Gastroesophageal sphincter (tissue), 4 donors: ENCODE results near the gene C14orf93. TPM values are rescaled to one million over a fixed set of nuclear protein-coding genes. Genes with fewer than 3 reads are reported as not detected.

ENCODE experiments used
- ATAC-seq: fragments of 150-250 bp; one replicate; pipeline ENCODE4 v1.9.1; 2016; ENCODE audit warnings: mild to moderate bottlenecking, moderate library complexity
- H3K27ac ChIP-seq, 4 donors: fragments of 200-600 bp; sonication (generic) in 3 of 4; 1 replicate in 3 of 4; 2 replicates in 1 of 4; pipeline ENCODE4 v1.5.1; 2016 to 2019
- H3K27me3 ChIP-seq: fragments of 200-600 bp; sonication (generic); one replicate; pipeline ENCODE4 v1.5.1; 2019
- H3K36me3 ChIP-seq, 2 donors: fragments of 200-600 bp; sonication (generic); one replicate each; pipeline ENCODE4 v1.5.1; 2019; ENCODE audit warnings: control low read depth in 1 of 2
- H3K4me1 ChIP-seq, 3 donors: fragments of 200-600 bp; sonication (generic); 1 replicate in 2 of 3; 2 replicates in 1 of 3; pipeline ENCODE4 v1.5.1; 2016 to 2019; ENCODE audit warnings: control low read depth in 2 of 3
- H3K4me3 ChIP-seq, 2 donors: fragments of 200-600 bp; sonication (generic); one replicate each; pipeline ENCODE4 v1.5.1; 2019; ENCODE audit warnings: mild to moderate bottlenecking in 1 of 2, moderate library complexity in 1 of 2
- H3K9me3 ChIP-seq, 3 donors: fragments of 200-600 bp; sonication (generic); one replicate each; pipeline ENCODE4 v1.5.1; 2017 to 2019; ENCODE audit warnings: control low read depth in 2 of 3
- EP300 ChIP-seq: sonication (generic); formaldehyde crosslinking; IDR thresholded peaks from one replicate; pipeline ENCODE4 v1.6.1; 2017; ENCODE audit warnings: antibody characterized with exemption, mild to moderate bottlenecking
- POLR2A ChIP-seq, 2 donors: fragments of 450-650 bp; IDR thresholded peaks; one replicate each; pipeline ENCODE4 v1.6.1; 2017; ENCODE audit warnings: antibody characterized with exemption in 2 of 2, mild to moderate bottlenecking in 2 of 2, moderate library complexity in 1 of 2
- POLR2AphosphoS5 ChIP-seq: sonication (generic); formaldehyde crosslinking; IDR thresholded peaks from one replicate; pipeline ENCODE4 v1.6.1; 2017; ENCODE audit warnings: antibody characterized with exemption
- WGBS, 2 donors: methylation state at CpG; one replicate each; pipeline ENCODE4 v1.1.5; 2018; ENCODE audit warnings: low coverage in 1 of 2; 5-methylcytosine and 5-hydroxymethylcytosine counted together
- total RNA-seq, 4 donors: library from RNA; depleted of rRNA; stranded (reverse); fragments of >200 nt; gene quantifications; one replicate each; pipeline ENCODE4 v1.1.0, GENCODE V29; 2016
- TF ChIP-seq, protein P1 (sequence below), 4 experiments: fragments of 200-600 bp in 2 of 4; fragments of 450-650 bp in 2 of 4; sonication (generic) in 1 of 4; IDR thresholded peaks; one replicate each; pipeline ENCODE4 v1.5.1; 2017 to 2019; ENCODE audit warnings: antibody characterized with exemption in 4 of 4, mild to moderate bottlenecking in 2 of 4, moderate library complexity in 2 of 4

C14orf93 gene
- total RNA-seq, 4 donors from 2014 or later, result 8.4 to 16.0 (median 13.2) TPM

DNA sequence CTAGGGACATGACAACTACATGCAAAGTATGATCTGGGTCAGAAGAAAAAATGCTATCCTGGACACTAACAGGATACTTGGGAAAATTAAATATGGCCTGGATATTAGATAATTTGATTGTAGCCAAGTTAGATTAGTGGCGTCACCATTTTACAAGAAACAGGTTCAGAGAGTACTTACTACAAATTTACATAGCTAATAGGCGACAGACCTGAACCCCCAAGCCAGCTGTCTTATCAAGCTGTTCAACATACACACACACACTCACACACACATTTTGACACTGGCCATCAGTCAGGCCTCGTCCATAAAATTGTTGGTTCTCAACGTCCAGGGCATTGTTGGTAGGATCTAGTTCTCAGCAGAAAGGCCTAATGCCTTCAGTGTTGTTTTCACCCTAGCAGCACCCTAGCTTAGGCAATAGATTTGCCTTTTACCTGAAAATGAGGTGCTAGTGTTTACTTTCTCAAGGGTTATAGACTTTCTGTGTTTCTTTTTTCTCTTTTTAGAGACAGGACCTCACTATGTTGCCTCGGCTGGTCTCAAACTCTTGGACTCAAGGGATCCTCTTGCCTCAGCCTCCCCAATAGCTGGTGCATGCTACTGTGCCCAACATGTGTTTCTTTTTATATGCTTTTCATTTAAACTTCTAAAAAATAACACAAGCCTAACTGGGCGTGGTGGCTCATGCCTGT is 3.3 kb upstream of the C14orf93 start:
- no peaks in the 10 kb centered on the region for H3K9me3 ChIP-seq
- no peak for ATAC-seq
- H3K36me3 ChIP-seq, result no peaks in the 10 kb centered on the region
- TF ChIP-seq, protein P1, sequence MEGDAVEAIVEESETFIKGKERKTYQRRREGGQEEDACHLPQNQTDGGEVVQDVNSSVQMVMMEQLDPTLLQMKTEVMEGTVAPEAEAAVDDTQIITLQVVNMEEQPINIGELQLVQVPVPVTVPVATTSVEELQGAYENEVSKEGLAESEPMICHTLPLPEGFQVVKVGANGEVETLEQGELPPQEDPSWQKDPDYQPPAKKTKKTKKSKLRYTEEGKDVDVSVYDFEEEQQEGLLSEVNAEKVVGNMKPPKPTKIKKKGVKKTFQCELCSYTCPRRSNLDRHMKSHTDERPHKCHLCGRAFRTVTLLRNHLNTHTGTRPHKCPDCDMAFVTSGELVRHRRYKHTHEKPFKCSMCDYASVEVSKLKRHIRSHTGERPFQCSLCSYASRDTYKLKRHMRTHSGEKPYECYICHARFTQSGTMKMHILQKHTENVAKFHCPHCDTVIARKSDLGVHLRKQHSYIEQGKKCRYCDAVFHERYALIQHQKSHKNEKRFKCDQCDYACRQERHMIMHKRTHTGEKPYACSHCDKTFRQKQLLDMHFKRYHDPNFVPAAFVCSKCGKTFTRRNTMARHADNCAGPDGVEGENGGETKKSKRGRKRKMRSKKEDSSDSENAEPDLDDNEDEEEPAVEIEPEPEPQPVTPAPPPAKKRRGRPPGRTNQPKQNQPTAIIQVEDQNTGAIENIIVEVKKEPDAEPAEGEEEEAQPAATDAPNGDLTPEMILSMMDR (IDR thresholded peaks at IDR 0.05), result no peak
- no peak for TF ChIP-seq POLR2A (IDR thresholded peaks at IDR 0.05)
- H3K4me3 ChIP-seq, result no peak overlapping the region
- WGBS, 2 donors, result 60 to 89% methylated on average over 3 to 5 of the region's 6 CpGs
- H3K27me3 ChIP-seq, result no peaks in the 10 kb centered on the region
- H3K4me1 ChIP-seq, result peaks cover 0 to 12% (median 0%) of the 10 kb centered on the region in 3 donors
- H3K27ac ChIP-seq, result no peak overlapping the region

DNA sequence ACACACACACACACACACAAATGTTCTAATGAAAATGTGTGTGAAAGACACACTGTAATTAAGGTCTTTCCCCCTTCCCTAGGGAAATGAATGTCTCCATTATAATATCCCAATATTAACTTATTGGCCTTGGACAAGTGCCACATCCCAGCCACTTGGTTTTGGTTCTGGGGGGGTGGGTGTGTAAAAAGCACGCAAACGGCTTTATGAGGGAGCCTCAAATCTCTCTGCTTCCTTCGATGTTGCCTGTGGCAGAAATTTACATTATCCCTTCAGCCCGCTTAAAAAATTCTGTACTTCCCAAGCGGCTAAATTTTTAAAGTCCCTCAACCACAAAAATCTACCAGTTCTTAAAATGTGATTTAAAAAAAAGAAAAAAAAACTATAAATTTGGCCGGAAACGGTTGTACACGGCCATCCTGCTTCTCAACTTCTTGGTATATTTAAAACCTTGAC is 432 bp downstream of the C14orf93 start:
- Histone ChIP-seq H3K27me3 (no peaks in the 10 kb centered on the region), H3K36me3 (no peaks in the 10 kb centered on the region), H3K9me3 (no peaks in the 10 kb centered on the region), H3K27ac (peak overlapping the region; percentile 72 to 90 (median 84)), H3K4me1 (peaks cover 0 to 26% (median 6%) of the 10 kb centered on the region in 3 donors), H3K4me3 (peak overlapping the region; percentile 56 to 58)
- WGBS, 2 donors, result 14 to 19% methylated on average over 6 to 8 of the region's 8 CpGs
- TF ChIP-seq EP300, result no peak
- no peak for TF ChIP-seq POLR2A (IDR thresholded peaks at IDR 0.05)
- TF ChIP-seq POLR2AphosphoS5, result no peak
- TF ChIP-seq, protein P1 (IDR thresholded peaks at IDR 0.05), result no peak
- ATAC-seq, result no peak

DNA sequence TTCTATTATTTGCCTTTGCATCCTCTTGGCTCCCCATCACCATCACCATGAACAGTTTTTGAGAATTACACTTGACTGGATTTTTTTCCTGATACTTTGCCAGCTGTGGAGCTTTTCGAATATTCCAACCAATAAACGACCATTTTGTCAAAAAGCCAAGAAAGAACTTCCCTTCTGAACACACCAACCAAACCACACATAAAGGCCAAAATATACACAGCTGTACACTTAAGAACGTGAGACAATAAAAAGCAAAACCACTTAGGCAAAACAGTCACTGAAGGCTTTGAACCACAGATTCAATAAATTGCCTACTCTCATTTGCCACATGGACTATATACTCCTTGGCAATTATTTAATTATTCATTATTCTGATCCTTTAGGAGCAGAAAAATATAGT is 1.1 kb downstream of the C14orf93 start:
- H3K9me3 ChIP-seq, result no peaks in the 10 kb centered on the region
- no peaks in the 10 kb centered on the region for H3K36me3 ChIP-seq
- no peaks in the 10 kb centered on the region for H3K27me3 ChIP-seq
- H3K27ac ChIP-seq, result no peak overlapping the region
- H3K4me3 ChIP-seq, result no peak overlapping the region
- TF ChIP-seq, protein P1 (IDR thresholded peaks at IDR 0.05), result no peak
- TF ChIP-seq POLR2AphosphoS5, result no peak
- H3K4me1 ChIP-seq, result peaks cover 0 to 26% (median 6%) of the 10 kb centered on the region in 3 donors
- no peak for ATAC-seq
- WGBS, 2 donors, result 29 to 32% methylated on average over 3 of the region's 3 CpGs

DNA sequence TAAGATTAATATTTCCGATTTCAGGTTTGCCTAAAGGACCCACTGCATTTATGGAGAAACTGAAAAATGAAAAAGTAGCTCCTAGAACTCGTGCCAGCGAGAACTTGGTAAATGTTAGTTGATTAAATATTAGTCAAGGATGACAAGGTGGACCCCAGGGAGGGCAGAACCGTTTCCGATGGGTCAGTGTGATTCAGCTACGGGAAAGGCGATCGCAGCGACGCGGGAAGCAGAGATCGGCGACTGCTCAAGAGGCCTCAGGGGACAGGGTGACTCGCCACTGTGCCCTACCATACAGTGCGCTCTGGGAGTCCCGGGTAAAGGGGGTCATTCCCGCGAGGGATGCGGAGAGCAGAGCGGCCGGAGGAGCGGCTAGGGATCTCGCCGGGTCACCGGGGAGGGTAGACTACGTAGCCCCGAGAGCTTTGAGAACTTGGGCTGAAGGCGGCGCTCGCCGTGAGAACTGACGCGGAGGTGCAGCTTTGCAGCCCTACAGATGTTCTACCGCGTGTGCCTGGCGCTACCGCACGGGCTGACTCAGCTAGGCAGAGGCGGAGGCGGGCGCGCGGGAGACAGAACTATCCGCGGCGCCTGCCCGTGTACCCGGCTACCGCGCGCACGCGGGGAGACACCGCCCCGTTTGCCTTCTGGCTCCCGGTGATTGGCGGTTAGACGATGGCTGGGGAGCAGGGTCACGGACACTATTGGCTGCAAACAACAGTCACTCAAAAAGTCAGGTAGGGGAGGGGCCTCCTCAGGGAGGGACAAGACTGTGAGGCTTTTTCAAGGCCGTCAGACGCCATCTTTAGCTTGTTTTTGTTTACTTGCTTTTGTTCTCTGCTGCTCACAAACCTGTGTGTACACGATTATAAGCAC is 3.2 kb downstream of the C14orf93 start:
- peak; percentile 85 to 86 for TF ChIP-seq POLR2A (IDR thresholded peaks at IDR 0.05)
- TF ChIP-seq, protein P1 (IDR thresholded peaks at IDR 0.05), result peak in 3 of 4 experiments; percentile 29 to 38 (median 36)
- TF ChIP-seq POLR2AphosphoS5, result peak; percentile 88
- TF ChIP-seq EP300, result no peak
- no peaks in the 10 kb centered on the region for H3K27me3 ChIP-seq
- peak; percentile 99 for ATAC-seq
- no peaks in the 10 kb centered on the region for H3K9me3 ChIP-seq
- H3K27ac ChIP-seq, result peak overlapping the region; percentile 68 to 95 (median 91)
- WGBS, 2 donors, result 0 to 3% methylated on average over 6 to 19 of the region's 62 CpGs
- peaks cover 0 to 26% (median 6%) of the 10 kb centered on the region in 3 donors for H3K4me1 ChIP-seq
- no peaks in the 10 kb centered on the region for H3K36me3 ChIP-seq
- peak overlapping the region; percentile 36 to 60 for H3K4me3 ChIP-seq
